Sigmoid colon (tissue), 4 donors: ENCODE results near the gene ZNF606.

Experiments
- POLR2AphosphoS5 ChIP-seq, 4 donors: sonication (generic); formaldehyde crosslinking; IDR thresholded peaks; one replicate each; pipeline ENCODE4 v1.6.1; 2017; ENCODE audit warnings: antibody characterized with exemption in 4 of 4
- TF ChIP-seq, protein P1 (sequence below), 4 experiments: fragments of 450-650 bp in 3 of 4; fragments of 200-600 bp in 1 of 4; IDR thresholded peaks; one replicate each; pipeline ENCODE4 v1.5.1; 2016 to 2019; ENCODE audit warnings: antibody characterized with exemption in 4 of 4, mild to moderate bottlenecking in 3 of 4, moderate library complexity in 2 of 4

DNA sequence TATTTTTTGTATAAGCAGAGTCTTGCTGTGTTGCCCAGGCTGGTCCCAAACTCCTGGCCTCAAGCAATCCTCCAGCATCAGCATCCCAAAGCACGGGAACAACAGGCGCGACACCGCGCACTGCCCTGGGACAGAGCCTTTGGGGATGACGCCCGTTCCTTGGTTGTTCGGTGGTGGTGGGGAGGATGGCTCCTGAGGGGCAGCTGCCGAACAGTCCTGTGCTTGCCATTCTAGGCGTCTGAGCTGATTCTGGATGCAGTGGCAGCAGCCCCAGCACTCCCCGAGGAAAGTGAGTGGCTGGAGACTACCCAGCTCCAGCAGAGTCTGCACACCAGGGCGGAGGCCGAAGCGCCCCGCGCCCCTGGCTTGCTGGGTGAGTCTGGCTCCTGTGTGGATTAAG lies 49.6 kb upstream of the ZNF606 start:
- TF ChIP-seq POLR2AphosphoS5 (IDR thresholded peaks at IDR 0.05): no peak
- TF ChIP-seq, protein P1, sequence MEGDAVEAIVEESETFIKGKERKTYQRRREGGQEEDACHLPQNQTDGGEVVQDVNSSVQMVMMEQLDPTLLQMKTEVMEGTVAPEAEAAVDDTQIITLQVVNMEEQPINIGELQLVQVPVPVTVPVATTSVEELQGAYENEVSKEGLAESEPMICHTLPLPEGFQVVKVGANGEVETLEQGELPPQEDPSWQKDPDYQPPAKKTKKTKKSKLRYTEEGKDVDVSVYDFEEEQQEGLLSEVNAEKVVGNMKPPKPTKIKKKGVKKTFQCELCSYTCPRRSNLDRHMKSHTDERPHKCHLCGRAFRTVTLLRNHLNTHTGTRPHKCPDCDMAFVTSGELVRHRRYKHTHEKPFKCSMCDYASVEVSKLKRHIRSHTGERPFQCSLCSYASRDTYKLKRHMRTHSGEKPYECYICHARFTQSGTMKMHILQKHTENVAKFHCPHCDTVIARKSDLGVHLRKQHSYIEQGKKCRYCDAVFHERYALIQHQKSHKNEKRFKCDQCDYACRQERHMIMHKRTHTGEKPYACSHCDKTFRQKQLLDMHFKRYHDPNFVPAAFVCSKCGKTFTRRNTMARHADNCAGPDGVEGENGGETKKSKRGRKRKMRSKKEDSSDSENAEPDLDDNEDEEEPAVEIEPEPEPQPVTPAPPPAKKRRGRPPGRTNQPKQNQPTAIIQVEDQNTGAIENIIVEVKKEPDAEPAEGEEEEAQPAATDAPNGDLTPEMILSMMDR (IDR thresholded peaks at IDR 0.05): no peak
